NCI-H1694 (cell line): Measurements from ENCODE around the gene POC1A.

Experiments
- DNase-seq: peaks from one replicate; lab custom pipeline; 2025; lab: John Stamatoyannopoulos, UW

The POC1A gene

GRCh38 chr3:52067046-52067445, 87.2 kb downstream of the POC1A start:
- DNase-seq: no peak

GRCh38 chr3:52065264-52065756, 88.9 kb downstream of the POC1A start:
- no peak for DNase-seq

- no peak for DNase-seq
These were observed 89.7 kb downstream of the POC1A start for GRCh38 chr3:52064561-52064960.

- DNase-seq: peak; percentile 34
These were observed 91.0 kb downstream of the POC1A start for GRCh38 chr3:52063026-52063723.

GRCh38 chr3:52062505-52062904, 91.7 kb downstream of the POC1A start:
- DNase-seq: no peak

GRCh38 chr3:52061121-52061910, 92.9 kb downstream of the POC1A start:
- DNase-seq: no peak

GRCh38 chr3:52059781-52060180, 94.4 kb downstream of the POC1A start:
- DNase-seq: no peak

- DNase-seq: no peak
These were observed 96.3 kb downstream of the POC1A start for GRCh38 chr3:52057812-52058495.

GRCh38 chr3:52056968-52057811, 97.0 kb downstream of the POC1A start:
- peak; percentile 78 for DNase-seq

- DNase-seq: no peak
These were observed 97.7 kb downstream of the POC1A start, which contains the start of gene DUSP7 for GRCh38 chr3:52056521-52056967. Gene DUSP7 (minus strand): TSS chr3:52056571. CDS start chr3:52056366, 205 bp downstream.

- DNase-seq: no peak
These were observed 98.5 kb downstream of the POC1A start for GRCh38 chr3:52055537-52056351.

- no peak for DNase-seq
These were observed 99.3 kb downstream of the POC1A start for GRCh38 chr3:52054661-52055511.

GRCh38 chr3:52053307-52054304, 100.6 kb downstream of the POC1A start:
- no peak for DNase-seq

GRCh38 chr3:52052831-52053306, 101.4 kb downstream of the POC1A start:
- DNase-seq: no peak

GRCh38 chr3:52051444-52051843, 102.8 kb downstream of the POC1A start:
- no peak for DNase-seq

GRCh38 chr3:52050571-52050970, 103.7 kb downstream of the POC1A start:
- no peak for DNase-seq

- no peak for DNase-seq
These were observed 104.7 kb downstream of the POC1A start for GRCh38 chr3:52049503-52049902.

- DNase-seq: no peak
These were observed 106.8 kb downstream of the POC1A start for GRCh38 chr3:52047295-52047960.
